Thyroid gland (tissue), 4 donors: ENCODE data around the gene PGBD5. TPM values are rescaled to one million over a fixed set of nuclear protein-coding genes. Genes with fewer than 3 reads are reported as not detected.

Experiments used
- DNase-seq, 2 donors: peaks; one replicate each; pipeline ENCODE4 v3.0.0-alpha.2; 2019
- H3K27ac ChIP-seq, 3 donors: fragments of 200-600 bp; sonication (generic); 1 replicate in 2 of 3; 2 replicates in 1 of 3; pipeline ENCODE4 v1.5.1; 2016 to 2019; ENCODE audit warnings: mild to moderate bottlenecking in 1 of 3, moderate library complexity in 1 of 3
- H3K27me3 ChIP-seq: fragments of 200-600 bp; sonication (generic); one replicate; pipeline ENCODE4 v1.5.1; 2019
- H3K36me3 ChIP-seq, 2 donors: fragments of 200-600 bp; sonication (generic); one replicate each; pipeline ENCODE4 v1.5.1; 2016 to 2019
- H3K4me1 ChIP-seq, 2 donors: fragments of 200-600 bp; sonication (generic); one replicate each; pipeline ENCODE4 v1.5.1; 2017 to 2019
- H3K4me3 ChIP-seq, 3 donors: fragments of 200-600 bp; sonication (generic); replicated peaks in 1 of 3; 1 replicate in 2 of 3; 2 replicates in 1 of 3; pipeline ENCODE4 v1.5.1; 2016; ENCODE audit warnings: mild to moderate bottlenecking in 1 of 3
- H3K9me3 ChIP-seq: fragments of 200-600 bp; sonication (generic); one replicate; pipeline ENCODE4 v1.5.1; 2017
- POLR2A ChIP-seq, 2 donors: fragments of 450-650 bp; IDR thresholded peaks; one replicate each; pipeline ENCODE4 v1.6.1; 2017; ENCODE audit warnings: antibody characterized with exemption in 2 of 2, mild to moderate bottlenecking in 2 of 2, moderate library complexity in 1 of 2
- WGBS, 2 donors: methylation state at CpG; one replicate each; pipeline ENCODE4 v1.1.5; 2017; 5-methylcytosine and 5-hydroxymethylcytosine counted together
- intact Hi-C: fragments of 100-400 bp; cut with DNase I; formaldehyde crosslinking; loops from one replicate; pipeline ENCODE4 v1.15.1; 2023
- total RNA-seq, 4 donors: library from RNA; depleted of rRNA; stranded (reverse); fragments of >200 nt; gene quantifications; one replicate each; pipeline ENCODE4 v1.2.3, GENCODE V29; 2016
- TF ChIP-seq, protein P1 (sequence below), 6 experiments: fragments of 200-600 bp in 3 of 6; fragments of 450-650 bp in 3 of 6; sonication (generic) in 3 of 6; IDR thresholded peaks; one replicate each; pipeline ENCODE4 v1.5.1; 2016 to 2019; ENCODE audit warnings: antibody characterized with exemption in 6 of 6, mild to moderate bottlenecking in 2 of 6, inconsistent platforms in 1 of 6, moderate library complexity in 1 of 6

PGBD5 gene
- total RNA-seq, 4 donors from 2014 or later, result 2.7 to 14.9 (median 6.4) TPM

DNA sequence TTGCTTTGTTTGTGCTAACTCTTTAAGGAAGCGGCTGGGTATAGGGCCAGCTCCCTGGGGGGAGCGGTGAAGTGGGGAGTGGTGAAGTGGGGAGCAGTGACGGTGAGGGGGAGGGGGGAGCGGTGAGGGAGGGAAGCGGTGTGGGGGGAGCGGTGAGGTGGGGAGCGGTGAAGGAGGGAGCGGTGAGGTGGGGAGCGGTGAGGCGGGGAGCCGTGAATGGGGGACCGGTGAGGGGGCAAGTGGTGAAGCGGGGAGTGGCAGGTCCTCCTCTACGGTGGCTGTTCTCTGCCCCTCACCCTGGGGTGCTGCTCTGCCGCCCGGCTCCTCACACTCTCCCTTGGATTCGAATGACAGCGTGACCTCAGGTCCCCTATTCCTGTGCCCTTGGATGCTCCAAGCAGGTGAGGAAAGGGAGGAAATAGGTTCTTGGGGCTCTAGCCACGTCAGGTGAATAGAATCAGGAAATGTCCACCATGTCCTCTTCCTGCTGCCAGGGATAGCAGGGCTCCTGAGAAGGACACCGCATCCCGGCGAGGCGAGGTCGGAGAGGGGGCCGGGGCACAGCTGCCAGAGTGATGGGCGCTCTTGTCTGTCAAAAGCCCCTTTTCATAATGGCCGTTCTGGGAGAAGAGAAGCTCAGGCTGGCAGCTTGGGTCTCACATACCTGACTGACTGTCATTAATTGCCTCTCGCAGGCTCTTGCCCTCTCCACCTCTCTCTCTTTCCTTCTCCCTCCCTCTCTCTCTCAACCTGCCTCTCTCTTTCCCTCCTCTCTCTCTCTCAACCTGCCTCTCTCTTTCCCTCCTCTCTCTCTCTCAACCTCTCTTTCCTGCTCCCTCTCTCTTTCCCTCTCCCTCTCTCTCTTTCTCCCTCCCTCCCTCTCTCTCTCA is 134.2 kb downstream of the PGBD5 start:
- H3K36me3 ChIP-seq, result no peaks in the 10 kb centered on the region
- H3K4me3 ChIP-seq, result no peak overlapping the region
- DNase-seq, result peak; percentile 21 to 28
- 44 to 53% methylated on average over 22 to 28 of the region's 28 CpGs for WGBS, 2 donors
- TF ChIP-seq, protein P1, sequence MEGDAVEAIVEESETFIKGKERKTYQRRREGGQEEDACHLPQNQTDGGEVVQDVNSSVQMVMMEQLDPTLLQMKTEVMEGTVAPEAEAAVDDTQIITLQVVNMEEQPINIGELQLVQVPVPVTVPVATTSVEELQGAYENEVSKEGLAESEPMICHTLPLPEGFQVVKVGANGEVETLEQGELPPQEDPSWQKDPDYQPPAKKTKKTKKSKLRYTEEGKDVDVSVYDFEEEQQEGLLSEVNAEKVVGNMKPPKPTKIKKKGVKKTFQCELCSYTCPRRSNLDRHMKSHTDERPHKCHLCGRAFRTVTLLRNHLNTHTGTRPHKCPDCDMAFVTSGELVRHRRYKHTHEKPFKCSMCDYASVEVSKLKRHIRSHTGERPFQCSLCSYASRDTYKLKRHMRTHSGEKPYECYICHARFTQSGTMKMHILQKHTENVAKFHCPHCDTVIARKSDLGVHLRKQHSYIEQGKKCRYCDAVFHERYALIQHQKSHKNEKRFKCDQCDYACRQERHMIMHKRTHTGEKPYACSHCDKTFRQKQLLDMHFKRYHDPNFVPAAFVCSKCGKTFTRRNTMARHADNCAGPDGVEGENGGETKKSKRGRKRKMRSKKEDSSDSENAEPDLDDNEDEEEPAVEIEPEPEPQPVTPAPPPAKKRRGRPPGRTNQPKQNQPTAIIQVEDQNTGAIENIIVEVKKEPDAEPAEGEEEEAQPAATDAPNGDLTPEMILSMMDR (IDR thresholded peaks at IDR 0.05), result peak in 1 of 6 experiments; percentile 28
- no peak for TF ChIP-seq POLR2A (IDR thresholded peaks at IDR 0.05)
- no peak overlapping the region for H3K27ac ChIP-seq
- H3K9me3 ChIP-seq, result no peaks in the 10 kb centered on the region
- peaks cover 0 to 5% of the 10 kb centered on the region in 2 donors for H3K4me1 ChIP-seq
- intact Hi-C loops, result no loop called here
- H3K27me3 ChIP-seq, result no peaks in the 10 kb centered on the region

DNA sequence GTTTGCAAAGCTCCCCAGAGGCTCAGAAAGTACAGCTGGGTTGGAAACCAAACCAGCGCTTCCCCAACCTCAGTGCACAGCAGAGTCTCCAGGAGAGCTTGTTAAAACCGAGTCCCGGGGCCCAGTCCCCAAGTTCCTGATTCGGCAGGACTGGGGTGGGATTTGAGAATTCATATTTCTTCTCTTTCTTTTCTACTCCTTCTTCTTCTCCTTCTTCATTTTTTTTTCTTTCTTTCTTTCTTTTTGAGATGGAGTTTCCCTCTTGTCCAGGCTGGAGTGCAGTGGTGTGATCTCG is 136.8 kb downstream of the PGBD5 start:
- H3K4me3 ChIP-seq, result no peak overlapping the region
- H3K9me3 ChIP-seq, result no peaks in the 10 kb centered on the region
- no peak for DNase-seq
- no peaks in the 10 kb centered on the region for H3K27me3 ChIP-seq
- H3K36me3 ChIP-seq, result no peaks in the 10 kb centered on the region
- 88 to 97% methylated on average over 5 of the region's 5 CpGs for WGBS, 2 donors
- no peak overlapping the region for H3K27ac ChIP-seq
- TF ChIP-seq, protein P1 (IDR thresholded peaks at IDR 0.05), result no peak
- no peak for TF ChIP-seq POLR2A (IDR thresholded peaks at IDR 0.05)
- H3K4me1 ChIP-seq, result peaks cover 0 to 5% of the 10 kb centered on the region in 2 donors
- intact Hi-C loops, result no loop called here

DNA sequence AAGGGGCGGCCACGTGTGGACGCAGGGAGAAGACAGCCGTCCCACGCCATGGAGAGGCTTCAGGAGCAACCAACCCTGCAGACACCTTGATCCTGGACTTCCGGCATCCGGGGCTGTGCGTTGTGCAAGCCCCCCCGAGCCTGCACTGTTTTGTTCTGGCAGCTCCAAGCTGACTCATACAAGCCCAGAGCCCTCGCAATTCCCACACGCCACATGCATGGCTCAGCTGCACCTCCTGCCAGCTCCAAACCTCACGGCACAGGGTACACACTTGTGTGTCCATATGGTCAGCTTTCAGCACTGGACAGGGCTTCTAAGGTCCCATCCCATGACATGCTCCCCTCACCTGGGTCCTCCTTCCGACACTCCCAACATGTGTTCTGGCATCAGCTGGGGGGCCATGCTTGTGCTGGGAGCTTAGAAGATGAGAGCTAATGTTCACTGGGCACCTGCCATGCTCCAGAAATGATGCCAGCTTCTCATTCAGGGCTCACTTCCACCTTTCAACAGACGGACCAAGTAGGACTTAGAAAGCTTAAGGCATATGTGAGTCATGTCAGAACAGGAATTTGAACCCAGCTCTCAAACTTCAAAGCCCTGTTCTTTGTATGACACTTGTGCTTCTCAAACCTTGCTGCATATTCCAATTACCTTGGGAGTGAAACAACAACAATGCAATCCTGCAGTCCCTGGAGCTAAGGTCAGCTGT is 137.3 kb downstream of the PGBD5 start:
- Histone ChIP-seq H3K4me3 (no peak overlapping the region), H3K9me3 (no peaks in the 10 kb centered on the region), H3K4me1 (peaks cover 0 to 5% of the 10 kb centered on the region in 2 donors), H3K27ac (no peak overlapping the region), H3K36me3 (no peaks in the 10 kb centered on the region), H3K27me3 (no peaks in the 10 kb centered on the region)
- intact Hi-C loops, result no loop called here
- WGBS, 2 donors, result 86% methylated on average over 14 of the region's 14 CpGs
- no peak for DNase-seq
- TF ChIP-seq POLR2A (IDR thresholded peaks at IDR 0.05), result no peak
- TF ChIP-seq, protein P1 (IDR thresholded peaks at IDR 0.05), result no peak

DNA sequence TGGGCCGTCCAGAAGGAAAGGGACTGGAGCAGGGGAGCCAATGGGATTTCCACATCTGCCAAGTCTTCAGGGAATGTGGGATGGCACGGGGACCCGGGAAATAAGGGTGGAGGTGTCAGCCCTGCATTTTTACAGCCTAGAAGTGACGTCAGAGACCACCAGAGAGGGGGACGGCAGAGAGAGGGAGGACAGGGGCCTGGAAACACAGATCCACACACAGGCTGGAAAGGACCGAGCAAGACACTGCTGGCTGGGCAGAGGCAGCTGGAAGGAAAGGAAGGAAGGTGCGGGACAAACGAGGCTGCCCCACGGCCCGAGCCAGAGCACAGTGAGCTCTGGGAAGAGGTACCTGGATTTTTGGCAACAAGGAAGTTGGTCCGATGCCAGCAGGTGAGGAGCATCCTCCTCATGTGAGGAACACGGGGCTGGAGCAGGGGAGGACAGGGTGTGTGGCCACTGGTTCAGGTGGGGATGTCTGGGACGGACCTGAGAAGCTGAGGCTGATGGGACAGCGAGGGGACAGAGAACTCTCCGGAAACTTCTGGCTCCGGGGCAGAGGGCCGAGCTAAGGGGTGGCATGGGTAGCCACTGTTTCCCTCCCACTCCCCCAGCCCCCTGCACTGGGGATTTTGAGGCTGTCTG is 138.3 kb downstream of the PGBD5 start:
- intact Hi-C loops, result no loop called here
- no peaks in the 10 kb centered on the region for H3K9me3 ChIP-seq
- no peaks in the 10 kb centered on the region for H3K27me3 ChIP-seq
- H3K36me3 ChIP-seq, result no peaks in the 10 kb centered on the region
- no peak for TF ChIP-seq POLR2A (IDR thresholded peaks at IDR 0.05)
- TF ChIP-seq, protein P1 (IDR thresholded peaks at IDR 0.05), result no peak
- no peak overlapping the region for H3K27ac ChIP-seq
- no peak for DNase-seq
- H3K4me3 ChIP-seq, result no peak overlapping the region
- 69 to 79% methylated on average over 15 to 17 of the region's 17 CpGs for WGBS, 2 donors
- H3K4me1 ChIP-seq, result peaks cover 0 to 5% of the 10 kb centered on the region in 2 donors
